Nephron progenitor cell (in vitro differentiated cells): ENCODE measurements around the gene STX5.
"Not testable (repeated sequence)": the region's sequence is repeated elsewhere in the genome, so short reads cannot be mapped to it uniquely, and the experiment has no call there.

Experiments
- DNase-seq: peaks from one replicate; pipeline ENCODE4 v3.0.0; 2021
- H3K27ac Mint-ChIP-seq: 2 replicates; pipeline ENCODE4 v1.8.0; 2021; ENCODE audit warnings: mild to moderate bottlenecking, moderate library complexity, mixed read lengths
- H3K27me3 Mint-ChIP-seq: 2 replicates; pipeline ENCODE4 v1.8.0; 2021; ENCODE audit warnings: mild to moderate bottlenecking, low read depth, mixed read lengths; ENCODE audit not compliant: poor library complexity
- H3K36me3 Mint-ChIP-seq: 2 replicates; pipeline ENCODE4 v1.8.0; 2021; ENCODE audit warnings: low read depth, mixed read lengths
- H3K4me1 Mint-ChIP-seq: 2 replicates; pipeline ENCODE4 v1.8.0; 2021; ENCODE audit warnings: mixed read lengths
- H3K4me3 Mint-ChIP-seq: 2 replicates; pipeline ENCODE4 v1.8.0; 2021; ENCODE audit warnings: mild to moderate bottlenecking, moderate library complexity, mixed read lengths
- H3K9me3 Mint-ChIP-seq: 2 replicates; pipeline ENCODE4 v1.8.0; 2021; ENCODE audit warnings: mild to moderate bottlenecking, moderate library complexity, mixed read lengths
- CTCF ChIP-seq: fragments of 200-600 bp; sonication (generic); IDR thresholded peaks from 2 replicates; pipeline ENCODE4 v1.5.0; 2021; ENCODE audit warnings: antibody characterized with exemption

The STX5 gene

GRCh38 chr11:62847767-62848314 lies 16.0 kb upstream of the STX5 start:
- no peak for DNase-seq
- TF ChIP-seq CTCF: no peak
- H3K9me3 Mint-ChIP-seq: peaks cover 20% of the 10 kb centered on the region
- peaks cover 12% of the 10 kb centered on the region for H3K27me3 Mint-ChIP-seq
- peaks cover 18% of the 10 kb centered on the region for H3K36me3 Mint-ChIP-seq
- H3K4me3 Mint-ChIP-seq: no peak overlapping the region
- peaks cover 15% of the 10 kb centered on the region for H3K4me1 Mint-ChIP-seq
- no peak overlapping the region for H3K27ac Mint-ChIP-seq

DNA sequence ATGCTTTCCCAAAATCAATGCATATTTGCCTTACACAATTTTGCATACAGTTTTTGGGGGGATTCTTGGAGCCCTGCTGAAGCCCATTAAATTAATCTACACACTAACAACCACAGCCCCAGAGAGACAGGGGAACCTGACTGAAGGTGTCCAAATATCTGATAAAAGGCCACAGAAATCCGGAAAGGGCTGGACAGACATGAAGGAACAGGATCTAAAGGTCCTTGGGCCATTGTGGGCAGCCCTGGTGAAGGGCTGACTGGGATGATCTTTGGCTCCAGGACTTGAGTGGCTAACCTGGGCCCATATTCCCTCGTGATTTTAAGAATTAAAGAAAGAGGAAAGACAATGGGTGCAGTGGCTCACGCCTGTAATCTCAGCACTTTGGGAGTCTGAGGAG lies 14.3 kb upstream of the STX5 start:
- Mint-ChIP-seq H3K9me3 (peaks cover 20% of the 10 kb centered on the region), H3K4me1 (no peaks in the 10 kb centered on the region), H3K27ac (no peak overlapping the region), H3K36me3 (peaks cover 4% of the 10 kb centered on the region), H3K4me3 (no peak overlapping the region), H3K27me3 (peaks cover 12% of the 10 kb centered on the region)
- TF ChIP-seq CTCF: no peak
- no peak for DNase-seq

- H3K36me3 Mint-ChIP-seq: peaks cover 4% of the 10 kb centered on the region
- peaks cover 13% of the 10 kb centered on the region for H3K4me1 Mint-ChIP-seq
- TF ChIP-seq CTCF: no peak
- no peak for DNase-seq
- H3K9me3 Mint-ChIP-seq: peaks cover 20% of the 10 kb centered on the region
- no peak overlapping the region for H3K27ac Mint-ChIP-seq
- H3K27me3 Mint-ChIP-seq: peaks cover 12% of the 10 kb centered on the region
- no peak overlapping the region for H3K4me3 Mint-ChIP-seq
These were observed 12.3 kb upstream of the STX5 start for GRCh38 chr11:62844154-62844553.

- TF ChIP-seq CTCF: no peak
- Mint-ChIP-seq H3K27me3 (peaks cover 12% of the 10 kb centered on the region), H3K36me3 (peaks cover 4% of the 10 kb centered on the region), H3K4me3 (peak overlapping the region; percentile 38), H3K27ac (no peak overlapping the region), H3K9me3 (peaks cover 20% of the 10 kb centered on the region), H3K4me1 (peaks cover 20% of the 10 kb centered on the region)
- DNase-seq: no peak
These were observed 11.6 kb upstream of the STX5 start for GRCh38 chr11:62843466-62843865.

DNA sequence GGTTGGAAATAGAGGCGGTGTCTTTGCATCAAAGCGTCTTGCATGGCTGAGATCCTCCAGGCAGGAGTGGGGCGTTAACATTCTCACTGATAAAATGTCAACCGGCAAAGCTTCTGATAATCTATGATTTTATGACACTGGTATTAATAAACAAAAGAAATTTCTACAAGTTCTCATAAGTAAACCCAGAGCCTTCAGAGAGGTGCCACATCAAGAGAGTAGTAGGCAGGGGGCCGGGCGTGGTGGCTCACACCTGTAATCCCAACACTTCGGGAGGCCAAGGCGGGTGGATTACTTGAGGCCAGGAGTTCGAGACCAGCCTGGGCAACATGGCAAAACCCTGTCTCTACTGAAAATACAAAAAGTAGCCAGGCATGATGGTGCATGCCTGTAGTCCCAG lies 11.0 kb upstream of the STX5 start:
- H3K27ac Mint-ChIP-seq, H3K4me3 Mint-ChIP-seq, H3K36me3 Mint-ChIP-seq, H3K27me3 Mint-ChIP-seq, DNase-seq: not testable (repeated sequence)
- Mint-ChIP-seq H3K4me1 (peaks cover 20% of the 10 kb centered on the region), H3K9me3 (peaks cover 18% of the 10 kb centered on the region)

- Mint-ChIP-seq H3K4me3 (no peak overlapping the region), H3K36me3 (peaks cover 10% of the 10 kb centered on the region), H3K27ac (no peak overlapping the region), H3K27me3 (peaks cover 8% of the 10 kb centered on the region), H3K4me1 (peaks cover 27% of the 10 kb centered on the region), H3K9me3 (peaks cover 15% of the 10 kb centered on the region)
- TF ChIP-seq CTCF: no peak
- DNase-seq: peak; percentile 50
These were observed 10.4 kb upstream of the STX5 start for GRCh38 chr11:62842171-62842741.
